GM21825 (cell line): ENCODE results near the gene IQSEC1.
"Not testable (repeated sequence)": the region's sequence is repeated elsewhere in the genome, so short reads cannot be mapped to it uniquely, and the experiment has no call there.

Source experiments
- ATAC-seq: cut with Tn5 transposase; IDR thresholded peaks from one replicate; pipeline ENCODE4 v1.9.1; 2021; ENCODE audit warnings: mild to moderate bottlenecking, moderate library complexity; ENCODE audit not compliant: unreplicated experiment

The IQSEC1 gene

GRCh38 chr3:12853847-12854246, 219.4 kb downstream of the IQSEC1 start:
- ATAC-seq, result not testable (repeated sequence)

- no peak for ATAC-seq
These were observed 221.0 kb downstream of the IQSEC1 start for GRCh38 chr3:12852201-12852600.
